Measurements from ENCODE around the gene CASP5.

CASP5 gene

GRCh38 chr11:105033343-105033742 is 10.4 kb upstream of the CASP5 start:
- no peaks in the 10 kb centered on the region for H4K20me1 ChIP-seq (ENCODE audit: insufficient read depth, low read length)
- peaks cover 8% of the 10 kb centered on the region for H3K4me1 ChIP-seq (ENCODE audit: low read length)
- H3K4me2 ChIP-seq (ENCODE audit: low read length), result no peak overlapping the region
- no peak overlapping the region for H3K4me3 ChIP-seq (ENCODE audit: low read length)
- no peaks in the 10 kb centered on the region for H3K9me3 ChIP-seq (ENCODE audit: insufficient read depth, low read length)
- H3K27ac ChIP-seq (ENCODE audit: low read length), result no peak overlapping the region
- no peak overlapping the region for H2AFZ ChIP-seq (ENCODE audit: low read depth, low read length)
- no peaks in the 10 kb centered on the region for H3K36me3 ChIP-seq (replicated peaks; ENCODE audit: low read depth, low read length)
- no peak for TF ChIP-seq CTCF (IDR thresholded peaks at IDR 0.05; ENCODE audit: low read depth, low read length)
- no peak for TF ChIP-seq EZH2phosphoT487 (IDR thresholded peaks at IDR 0.05; ENCODE audit: low read depth)
- H3K79me2 ChIP-seq (ENCODE audit: low read length), result no peaks in the 10 kb centered on the region
- H3K27me3 ChIP-seq (ENCODE audit: low read depth, low read length), result no peaks in the 10 kb centered on the region
- no peak overlapping the region for H3K9ac ChIP-seq (ENCODE audit: low read length)

- Histone ChIP-seq H4K20me1 (ENCODE audit: insufficient read depth, low read length) (no peaks in the 10 kb centered on the region), H3K36me3 (replicated peaks; ENCODE audit: low read depth, low read length) (no peaks in the 10 kb centered on the region), H3K4me2 (ENCODE audit: low read length) (no peak overlapping the region), H3K27ac (ENCODE audit: low read length) (no peak overlapping the region), H3K9ac (ENCODE audit: low read length) (no peak overlapping the region), H3K4me1 (ENCODE audit: low read length) (peaks cover 8% of the 10 kb centered on the region), H3K27me3 (ENCODE audit: low read depth, low read length) (no peaks in the 10 kb centered on the region), H3K9me3 (ENCODE audit: insufficient read depth, low read length) (no peaks in the 10 kb centered on the region), H2AFZ (ENCODE audit: low read depth, low read length) (no peak overlapping the region), H3K79me2 (ENCODE audit: low read length) (no peaks in the 10 kb centered on the region), H3K4me3 (ENCODE audit: low read length) (no peak overlapping the region)
- TF ChIP-seq CTCF (IDR thresholded peaks at IDR 0.05; ENCODE audit: low read depth, low read length), result no peak
- TF ChIP-seq EZH2phosphoT487 (IDR thresholded peaks at IDR 0.05; ENCODE audit: low read depth), result no peak
These were observed 9.5 kb upstream of the CASP5 start for GRCh38 chr11:105032495-105032894.

- Histone ChIP-seq H3K4me1 (ENCODE audit: low read length) (no peaks in the 10 kb centered on the region), H3K79me2 (ENCODE audit: low read length) (no peaks in the 10 kb centered on the region), H4K20me1 (ENCODE audit: insufficient read depth, low read length) (no peaks in the 10 kb centered on the region), H3K4me3 (ENCODE audit: low read length) (no peak overlapping the region), H3K9me3 (ENCODE audit: insufficient read depth, low read length) (no peaks in the 10 kb centered on the region), H2AFZ (ENCODE audit: low read depth, low read length) (no peak overlapping the region), H3K4me2 (ENCODE audit: low read length) (no peak overlapping the region), H3K27ac (ENCODE audit: low read length) (no peak overlapping the region), H3K36me3 (replicated peaks; ENCODE audit: low read depth, low read length) (no peaks in the 10 kb centered on the region), H3K9ac (ENCODE audit: low read length) (no peak overlapping the region), H3K27me3 (ENCODE audit: low read depth, low read length) (no peaks in the 10 kb centered on the region)
- TF ChIP-seq EZH2phosphoT487 (IDR thresholded peaks at IDR 0.05; ENCODE audit: low read depth), result no peak
- TF ChIP-seq CTCF (IDR thresholded peaks at IDR 0.05; ENCODE audit: low read depth, low read length), result no peak
These were observed 4.7 kb upstream of the CASP5 start for GRCh38 chr11:105027678-105028077.

- H3K4me3 ChIP-seq (ENCODE audit: low read length), result no peak overlapping the region
- no peak overlapping the region for H3K9ac ChIP-seq (ENCODE audit: low read length)
- no peak overlapping the region for H2AFZ ChIP-seq (ENCODE audit: low read depth, low read length)
- no peaks in the 10 kb centered on the region for H3K79me2 ChIP-seq (ENCODE audit: low read length)
- no peak overlapping the region for H3K27ac ChIP-seq (ENCODE audit: low read length)
- H3K27me3 ChIP-seq (ENCODE audit: low read depth, low read length), result no peaks in the 10 kb centered on the region
- no peak for TF ChIP-seq EZH2phosphoT487 (IDR thresholded peaks at IDR 0.05; ENCODE audit: low read depth)
- TF ChIP-seq CTCF (IDR thresholded peaks at IDR 0.05; ENCODE audit: low read depth, low read length), result no peak
- no peaks in the 10 kb centered on the region for H4K20me1 ChIP-seq (ENCODE audit: insufficient read depth, low read length)
- no peaks in the 10 kb centered on the region for H3K4me1 ChIP-seq (ENCODE audit: low read length)
- H3K4me2 ChIP-seq (ENCODE audit: low read length), result no peak overlapping the region
- no peaks in the 10 kb centered on the region for H3K36me3 ChIP-seq (replicated peaks; ENCODE audit: low read depth, low read length)
- no peaks in the 10 kb centered on the region for H3K9me3 ChIP-seq (ENCODE audit: insufficient read depth, low read length)
These were observed 1.4 kb upstream of the CASP5 start for GRCh38 chr11:105024394-105024793.
